ENCODE data around the gene CDC34. TPM values are rescaled to one million over a fixed set of nuclear protein-coding genes. Genes with fewer than 3 reads are reported as not detected.

CDC34 gene
- polyA plus RNA-seq, 1 experiment = 34.0 TPM

DNA sequence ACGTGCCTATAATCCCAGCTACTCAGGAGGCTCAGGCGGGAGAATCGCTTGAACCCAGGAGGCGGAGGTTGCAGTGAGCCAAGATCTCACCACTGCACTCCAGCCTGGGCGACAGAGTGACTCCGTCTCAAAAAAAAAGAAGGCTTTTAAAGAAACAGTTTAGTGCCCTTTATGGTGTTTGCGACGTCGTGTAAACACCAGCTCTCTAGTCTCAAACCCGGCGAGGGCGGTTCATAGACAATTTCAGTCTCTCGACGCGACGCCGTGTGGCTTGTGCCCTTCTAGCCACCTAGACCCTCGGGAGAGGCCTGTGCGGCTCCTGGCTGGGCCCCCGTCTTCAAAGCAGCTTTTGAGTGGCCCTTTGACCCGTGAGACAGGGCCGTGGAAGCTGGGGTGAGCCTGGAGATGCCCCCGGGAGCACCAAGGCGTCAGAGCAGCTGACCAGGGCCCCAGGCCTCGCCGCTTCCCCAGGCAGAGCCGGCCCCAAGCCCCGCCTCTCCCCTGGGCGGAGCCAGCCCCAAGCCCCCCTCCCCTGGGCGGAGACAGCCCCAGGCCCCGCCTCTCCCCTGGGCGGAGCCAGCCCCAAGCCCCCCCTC lies 40.3 kb upstream of the CDC34 start:
- TF ChIP-seq, protein P1, sequence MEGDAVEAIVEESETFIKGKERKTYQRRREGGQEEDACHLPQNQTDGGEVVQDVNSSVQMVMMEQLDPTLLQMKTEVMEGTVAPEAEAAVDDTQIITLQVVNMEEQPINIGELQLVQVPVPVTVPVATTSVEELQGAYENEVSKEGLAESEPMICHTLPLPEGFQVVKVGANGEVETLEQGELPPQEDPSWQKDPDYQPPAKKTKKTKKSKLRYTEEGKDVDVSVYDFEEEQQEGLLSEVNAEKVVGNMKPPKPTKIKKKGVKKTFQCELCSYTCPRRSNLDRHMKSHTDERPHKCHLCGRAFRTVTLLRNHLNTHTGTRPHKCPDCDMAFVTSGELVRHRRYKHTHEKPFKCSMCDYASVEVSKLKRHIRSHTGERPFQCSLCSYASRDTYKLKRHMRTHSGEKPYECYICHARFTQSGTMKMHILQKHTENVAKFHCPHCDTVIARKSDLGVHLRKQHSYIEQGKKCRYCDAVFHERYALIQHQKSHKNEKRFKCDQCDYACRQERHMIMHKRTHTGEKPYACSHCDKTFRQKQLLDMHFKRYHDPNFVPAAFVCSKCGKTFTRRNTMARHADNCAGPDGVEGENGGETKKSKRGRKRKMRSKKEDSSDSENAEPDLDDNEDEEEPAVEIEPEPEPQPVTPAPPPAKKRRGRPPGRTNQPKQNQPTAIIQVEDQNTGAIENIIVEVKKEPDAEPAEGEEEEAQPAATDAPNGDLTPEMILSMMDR (IDR thresholded peaks at IDR 0.05; ENCODE audit: low read depth, low read length) = no peak
- no peak for DNase-seq (ENCODE audit: low read depth, low spot score)
- Histone ChIP-seq H3K27ac (ENCODE audit: low read depth, low read length) (no peak overlapping the region), H3K27me3 (ENCODE audit: control insufficient read depth, insufficient read depth, low read length) (peaks cover 4% of the 10 kb centered on the region), H3K4me3 (ENCODE audit: low read depth, low read length) (no peak overlapping the region), H3K9me3 (ENCODE audit: control insufficient read depth, insufficient read depth, low read length) (peaks cover 23% of the 10 kb centered on the region; the same call in 1 of the 2 replicates)
- POLR2A ChIA-PET = no interaction called here
- CTCF ChIA-PET = interaction anchor here (0.7 to 1.6 kb wide), 2 partner anchors 15 to 243 kb away, joined by 5 to 6 read pairs; no protein-coding TSS in a partner anchor

DNA sequence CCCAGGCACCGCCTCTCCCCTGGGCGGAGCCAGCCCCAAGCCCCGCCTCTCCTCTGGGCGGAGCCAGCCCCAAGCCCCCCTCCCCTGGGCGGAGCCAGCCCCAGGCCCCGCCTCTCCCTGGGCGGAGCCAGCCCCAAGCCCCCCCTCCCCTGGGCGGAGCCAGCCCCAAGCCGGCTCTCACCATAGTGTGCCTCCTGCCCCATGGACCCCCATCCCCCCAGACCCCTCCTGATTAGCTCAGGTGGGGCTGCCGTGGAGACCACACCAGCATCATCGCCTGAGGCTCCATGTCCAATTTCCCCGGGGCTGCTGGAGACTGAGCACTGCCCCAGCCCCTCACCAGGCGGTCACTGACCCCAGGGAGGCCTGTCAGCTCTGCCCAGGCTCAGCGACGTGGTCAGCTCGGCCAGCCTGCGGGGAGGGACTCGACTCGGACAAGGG lies 39.4 kb upstream of the CDC34 start:
- TF ChIP-seq, protein P1 (IDR thresholded peaks at IDR 0.05; ENCODE audit: low read depth, low read length) = no peak
- H3K27ac ChIP-seq (ENCODE audit: low read depth, low read length) = no peak overlapping the region
- ChIA-PET CTCF (no interaction called here), POLR2A (no interaction called here)
- H3K27me3 ChIP-seq (ENCODE audit: control insufficient read depth, insufficient read depth, low read length) = peaks cover 5% of the 10 kb centered on the region
- H3K4me3 ChIP-seq (ENCODE audit: low read depth, low read length) = no peak overlapping the region
- H3K9me3 ChIP-seq (ENCODE audit: control insufficient read depth, insufficient read depth, low read length) = peaks cover 21% of the 10 kb centered on the region; the same call in 1 of the 2 replicates
- DNase-seq (ENCODE audit: low read depth, low spot score) = no peak

DNA sequence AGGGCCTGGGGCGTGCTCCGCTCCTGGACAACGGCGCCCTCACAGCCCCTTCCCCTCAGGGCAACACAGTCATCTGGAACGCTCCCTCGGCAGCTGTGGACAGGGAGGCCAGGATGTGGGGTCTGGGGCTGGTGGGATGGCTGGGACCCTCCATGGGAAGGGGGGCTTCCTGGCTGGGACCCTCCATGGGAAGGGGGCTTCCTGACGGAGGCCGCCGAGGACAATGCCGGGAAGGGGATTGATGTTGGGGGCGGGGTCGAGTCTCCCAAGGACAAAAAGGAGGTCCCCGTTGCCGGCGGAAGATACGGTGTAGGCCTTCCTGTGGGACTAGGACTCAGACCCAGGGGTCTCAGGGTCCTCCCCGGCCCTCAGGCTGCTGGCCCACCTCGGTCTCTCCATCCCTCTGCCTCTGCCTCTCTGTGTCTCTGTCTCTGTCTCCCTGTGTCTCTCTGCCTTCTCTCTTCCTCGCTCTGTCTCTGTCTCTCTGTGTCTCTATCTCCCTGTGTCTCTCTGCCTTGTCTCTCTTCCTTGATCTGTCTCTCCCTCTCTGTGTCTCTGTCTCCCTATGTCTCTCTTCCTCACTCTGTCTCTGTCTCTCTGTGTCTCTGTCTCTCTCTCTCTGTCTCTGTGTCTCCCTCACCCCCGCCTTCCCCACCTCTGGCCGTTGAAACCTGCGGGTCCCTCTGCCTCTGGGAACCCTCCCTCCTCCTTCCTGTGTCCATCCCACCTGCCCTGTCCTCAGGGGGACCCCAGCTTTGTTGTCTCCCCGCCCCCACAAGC lies 38.0 kb upstream of the CDC34 start:
- peaks cover 15% of the 10 kb centered on the region for H3K27me3 ChIP-seq (ENCODE audit: control insufficient read depth, insufficient read depth, low read length)
- no peak for DNase-seq (ENCODE audit: low read depth, low spot score)
- TF ChIP-seq, protein P1 (IDR thresholded peaks at IDR 0.05; ENCODE audit: low read depth, low read length) = no peak
- POLR2A ChIA-PET = no interaction called here
- H3K4me3 ChIP-seq (ENCODE audit: low read depth, low read length) = no peak overlapping the region
- no peak overlapping the region for H3K27ac ChIP-seq (ENCODE audit: low read depth, low read length)
- CTCF ChIA-PET = interaction anchor here (2.5 kb wide), 1 partner anchor 13 kb away, joined by 16 read pairs; no protein-coding TSS in a partner anchor
- peaks cover 18% of the 10 kb centered on the region; the same call in 1 of the 2 replicates for H3K9me3 ChIP-seq (ENCODE audit: control insufficient read depth, insufficient read depth, low read length)

DNA sequence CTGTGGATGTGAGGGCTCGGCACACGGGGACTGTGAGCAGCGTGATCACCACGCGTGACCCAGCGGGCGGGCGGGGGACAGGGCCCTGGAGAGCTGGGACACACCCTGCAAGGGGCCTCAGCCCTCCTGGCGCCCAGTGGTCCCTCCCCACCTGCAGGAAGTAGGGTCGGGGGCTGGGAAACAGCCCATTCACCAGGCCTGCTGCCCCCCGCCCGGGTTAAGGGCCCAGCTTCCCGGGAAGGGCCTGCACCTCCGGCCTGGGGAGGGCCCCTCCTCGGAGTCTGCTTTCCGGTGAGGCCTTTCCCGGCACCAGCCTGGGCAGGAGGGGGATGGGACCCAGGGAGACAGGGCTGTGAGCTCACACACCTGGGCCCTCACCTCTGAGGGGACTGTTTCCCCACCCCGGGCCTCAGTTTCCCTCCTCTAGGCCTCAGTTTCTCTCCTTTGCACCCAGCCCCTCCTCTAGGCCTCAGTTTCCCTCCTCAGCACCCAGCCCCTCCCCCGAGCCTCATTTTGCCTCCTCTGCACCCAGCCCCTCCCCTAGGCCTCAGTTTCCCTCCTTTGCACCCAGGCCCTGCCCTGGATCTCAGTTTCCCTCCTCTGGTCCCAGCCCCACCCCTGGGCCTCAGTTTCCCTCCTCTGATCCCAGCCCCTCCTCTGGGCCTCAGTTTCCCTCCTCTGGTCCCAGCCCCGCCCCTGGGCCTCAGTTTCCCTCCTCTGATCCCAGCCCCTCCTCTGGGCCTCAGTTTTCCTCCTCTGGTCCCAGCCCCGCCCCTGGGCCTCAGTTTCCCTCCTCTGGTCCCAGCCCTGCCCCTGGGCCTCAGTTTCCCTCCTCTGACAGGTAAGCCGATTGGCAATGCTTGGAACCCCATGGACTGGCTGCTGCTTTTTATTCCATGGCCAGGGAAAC lies 37.1 kb upstream of the CDC34 start:
- Histone ChIP-seq H3K4me3 (ENCODE audit: low read depth, low read length) (no peak overlapping the region), H3K27ac (ENCODE audit: low read depth, low read length) (no peak overlapping the region), H3K9me3 (ENCODE audit: control insufficient read depth, insufficient read depth, low read length) (peaks cover 18% of the 10 kb centered on the region; the same call in 1 of the 2 replicates), H3K27me3 (ENCODE audit: control insufficient read depth, insufficient read depth, low read length) (peaks cover 21% of the 10 kb centered on the region)
- ChIA-PET POLR2A (no interaction called here), CTCF (interaction anchor here (2.5 kb wide), 1 partner anchor 12 kb away, joined by 16 read pairs; no protein-coding TSS in a partner anchor)
- TF ChIP-seq, protein P1 (IDR thresholded peaks at IDR 0.05; ENCODE audit: low read depth, low read length) = no peak
- no peak for DNase-seq (ENCODE audit: low read depth, low spot score)
